Measurements from ENCODE around the gene ATP6V0E1.
"Not testable (repeated sequence)": the region's sequence is repeated elsewhere in the genome, so short reads cannot be mapped to it uniquely, and the experiment has no call there.

DNA sequence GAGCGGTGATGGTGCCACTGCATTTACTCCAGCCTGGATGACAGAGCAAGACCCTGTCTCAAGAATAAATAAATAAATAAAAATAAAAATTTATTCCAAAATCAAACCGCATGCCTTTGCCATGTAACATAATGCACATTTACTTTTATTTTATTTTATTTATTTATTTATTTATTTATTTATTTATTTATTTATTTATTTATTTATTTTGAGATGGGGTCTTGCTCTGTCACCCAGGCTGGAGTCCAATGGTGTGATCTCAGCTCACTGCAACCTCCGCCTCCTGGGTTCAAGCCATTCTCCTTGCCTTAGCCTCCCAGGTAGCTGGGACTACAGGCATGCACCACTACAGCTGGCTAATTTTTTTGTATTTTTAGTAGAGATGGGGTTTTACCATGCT, 48.5 kb downstream of the ATP6V0E1 start:
- not testable (repeated sequence) for TF ChIP-seq EZH2phosphoT487 (IDR thresholded peaks at IDR 0.05; ENCODE audit: low read length); EZH2 (optimal IDR thresholded peaks at IDR 0.05; ENCODE audit: low read depth, low read length)
- TF ChIP-seq, protein P1, sequence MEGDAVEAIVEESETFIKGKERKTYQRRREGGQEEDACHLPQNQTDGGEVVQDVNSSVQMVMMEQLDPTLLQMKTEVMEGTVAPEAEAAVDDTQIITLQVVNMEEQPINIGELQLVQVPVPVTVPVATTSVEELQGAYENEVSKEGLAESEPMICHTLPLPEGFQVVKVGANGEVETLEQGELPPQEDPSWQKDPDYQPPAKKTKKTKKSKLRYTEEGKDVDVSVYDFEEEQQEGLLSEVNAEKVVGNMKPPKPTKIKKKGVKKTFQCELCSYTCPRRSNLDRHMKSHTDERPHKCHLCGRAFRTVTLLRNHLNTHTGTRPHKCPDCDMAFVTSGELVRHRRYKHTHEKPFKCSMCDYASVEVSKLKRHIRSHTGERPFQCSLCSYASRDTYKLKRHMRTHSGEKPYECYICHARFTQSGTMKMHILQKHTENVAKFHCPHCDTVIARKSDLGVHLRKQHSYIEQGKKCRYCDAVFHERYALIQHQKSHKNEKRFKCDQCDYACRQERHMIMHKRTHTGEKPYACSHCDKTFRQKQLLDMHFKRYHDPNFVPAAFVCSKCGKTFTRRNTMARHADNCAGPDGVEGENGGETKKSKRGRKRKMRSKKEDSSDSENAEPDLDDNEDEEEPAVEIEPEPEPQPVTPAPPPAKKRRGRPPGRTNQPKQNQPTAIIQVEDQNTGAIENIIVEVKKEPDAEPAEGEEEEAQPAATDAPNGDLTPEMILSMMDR (IDR thresholded peaks at IDR 0.05; ENCODE audit: low read length), result not testable (repeated sequence)
